ENCODE results near the gene CCDC198. TPM values are rescaled to one million over a fixed set of nuclear protein-coding genes. Genes with fewer than 3 reads are reported as not detected.

CCDC198 gene
- total and polyA plus RNA-seq, 2 experiments from 2014 or later = not detected

GRCh38 chr14:57464008-57464730 lies 29.5 kb downstream of the CCDC198 start (continued):
- TF ChIP-seq REST (IDR thresholded peaks at IDR 0.05; ENCODE audit: unreplicated experiment) (no peak), ZNF114 (CRISPR knock-in tag; IDR thresholded peaks at IDR 0.05) (no peak)

DNA sequence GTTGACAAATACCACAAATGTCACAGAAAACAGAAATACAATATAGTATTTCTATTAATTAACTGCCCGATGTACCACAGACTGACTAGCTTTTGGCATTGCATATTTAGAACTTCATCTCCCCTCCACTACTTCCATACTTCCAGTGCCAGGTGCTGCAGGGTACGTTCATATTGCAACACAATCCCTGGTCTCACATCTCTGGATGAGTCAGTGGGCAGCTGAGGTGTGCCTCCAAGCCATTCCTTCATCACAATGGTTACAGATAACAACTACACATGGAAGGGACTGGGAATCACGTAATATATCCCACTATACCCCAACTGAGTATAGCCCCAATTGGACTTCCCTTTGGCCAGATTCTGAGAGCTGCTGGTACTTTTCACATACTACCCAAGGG lies 31.1 kb downstream of the CCDC198 start:
- ATAC-seq = no peak
- TF ChIP-seq EZH2phosphoT487 (IDR thresholded peaks at IDR 0.05; ENCODE audit: unreplicated experiment) (no peak), ZNF462 (CRISPR knock-in tag; IDR thresholded peaks at IDR 0.05) (no peak), NANOG (IDR thresholded peaks at IDR 0.05; ENCODE audit: borderline replicate concordance) (no peak), STAT1 (IDR thresholded peaks at IDR 0.05; ENCODE audit: unreplicated experiment) (no peak), REST (IDR thresholded peaks at IDR 0.05; ENCODE audit: unreplicated experiment) (no peak), CREB1 (CRISPR knock-in tag; IDR thresholded peaks at IDR 0.05; ENCODE audit: low read depth) (no peak), ZNF331 (CRISPR knock-in tag; IDR thresholded peaks at IDR 0.05; ENCODE audit: low read depth) (no peak)
- TF ChIP-seq, protein P1, sequence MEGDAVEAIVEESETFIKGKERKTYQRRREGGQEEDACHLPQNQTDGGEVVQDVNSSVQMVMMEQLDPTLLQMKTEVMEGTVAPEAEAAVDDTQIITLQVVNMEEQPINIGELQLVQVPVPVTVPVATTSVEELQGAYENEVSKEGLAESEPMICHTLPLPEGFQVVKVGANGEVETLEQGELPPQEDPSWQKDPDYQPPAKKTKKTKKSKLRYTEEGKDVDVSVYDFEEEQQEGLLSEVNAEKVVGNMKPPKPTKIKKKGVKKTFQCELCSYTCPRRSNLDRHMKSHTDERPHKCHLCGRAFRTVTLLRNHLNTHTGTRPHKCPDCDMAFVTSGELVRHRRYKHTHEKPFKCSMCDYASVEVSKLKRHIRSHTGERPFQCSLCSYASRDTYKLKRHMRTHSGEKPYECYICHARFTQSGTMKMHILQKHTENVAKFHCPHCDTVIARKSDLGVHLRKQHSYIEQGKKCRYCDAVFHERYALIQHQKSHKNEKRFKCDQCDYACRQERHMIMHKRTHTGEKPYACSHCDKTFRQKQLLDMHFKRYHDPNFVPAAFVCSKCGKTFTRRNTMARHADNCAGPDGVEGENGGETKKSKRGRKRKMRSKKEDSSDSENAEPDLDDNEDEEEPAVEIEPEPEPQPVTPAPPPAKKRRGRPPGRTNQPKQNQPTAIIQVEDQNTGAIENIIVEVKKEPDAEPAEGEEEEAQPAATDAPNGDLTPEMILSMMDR (conservative IDR thresholded peaks at IDR 0.05; ENCODE audit: low read depth in 2 of 2) = no peak

More for the DNA sequence above, 31.1 kb downstream of the CCDC198 start:
- no peak overlapping the region for H3K4me3 ChIP-seq
- H3K4me2 ChIP-seq = no peak overlapping the region
- H3K9me3 Mint-ChIP-seq = no peaks in the 10 kb centered on the region
- no peaks in the 10 kb centered on the region for H3K36me3 Mint-ChIP-seq (ENCODE audit: low read depth)
- no peaks in the 10 kb centered on the region for H3K79me2 ChIP-seq (replicated peaks; ENCODE audit: insufficient read depth)
- no peaks in the 10 kb centered on the region for H4K20me1 ChIP-seq (replicated peaks; ENCODE audit: insufficient read depth)
- H3K27ac Mint-ChIP-seq = no peak overlapping the region
- H3K27ac ChIP-seq (ENCODE audit: low read depth) = no peak overlapping the region
- no peak overlapping the region for H3K4me3 Mint-ChIP-seq
- no peak for DNase-seq (ENCODE audit: low spot score)
- no peaks in the 10 kb centered on the region for H3K27me3 Mint-ChIP-seq (ENCODE audit: insufficient read depth, low read depth, poor library complexity)
- no peaks in the 10 kb centered on the region for H3K4me1 ChIP-seq (ENCODE audit: insufficient read depth)
- peaks cover 6% of the 10 kb centered on the region; the same call in 1 of the 2 replicates for H3K9me2 ChIP-seq (ENCODE audit: insufficient read depth)
- no peaks in the 10 kb centered on the region for H3K36me3 ChIP-seq (ENCODE audit: insufficient read depth)
- H2AFZ ChIP-seq = no peak overlapping the region
- no peaks in the 10 kb centered on the region for H3F3A ChIP-seq (replicated peaks; ENCODE audit: low read depth)
- no peaks in the 10 kb centered on the region for H3K27me3 ChIP-seq (ENCODE audit: insufficient read depth)
- H3K4me1 Mint-ChIP-seq = no peaks in the 10 kb centered on the region
